Activated T-helper 9 cell treated with anti-CD3 and anti-CD28 coated beads, Interleukin-2, amount 50 U/mL, for 16 hours (primary cell): Measurements from ENCODE around the gene PCSK5.

Experiments
- DNase-seq: peaks from one replicate; pipeline ENCODE4 v3.0.0-alpha.2; 2020; ENCODE audit warnings: low read depth

The PCSK5 gene

GRCh38 chr9:76138360-76138759, 247.9 kb downstream of the PCSK5 start:
- no peak for DNase-seq

- DNase-seq = no peak
Measured at GRCh38 chr9:76143834-76144233, 253.4 kb downstream of the PCSK5 start.

DNA sequence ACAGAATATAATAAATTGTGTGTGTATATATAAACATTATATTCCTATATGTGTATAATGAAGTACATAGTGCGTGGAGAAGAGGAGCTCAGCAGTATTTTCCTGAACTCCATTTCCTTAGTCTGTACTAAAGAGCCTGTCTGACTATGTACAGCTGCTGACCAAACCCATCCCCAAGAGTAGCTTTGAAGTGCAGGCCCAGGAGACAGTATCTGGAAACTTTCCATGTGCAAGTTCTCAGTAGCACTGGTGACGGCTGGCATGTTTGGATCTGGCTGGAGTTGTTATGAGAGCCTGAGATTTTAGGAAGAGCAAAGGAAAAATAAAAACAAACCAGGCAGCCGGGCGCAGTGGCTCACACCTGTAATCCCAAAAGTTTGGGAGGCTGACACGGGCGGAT, 259.5 kb downstream of the PCSK5 start:
- DNase-seq = no peak

GRCh38 chr9:76151267-76151666, 260.8 kb downstream of the PCSK5 start:
- DNase-seq = no peak

DNA sequence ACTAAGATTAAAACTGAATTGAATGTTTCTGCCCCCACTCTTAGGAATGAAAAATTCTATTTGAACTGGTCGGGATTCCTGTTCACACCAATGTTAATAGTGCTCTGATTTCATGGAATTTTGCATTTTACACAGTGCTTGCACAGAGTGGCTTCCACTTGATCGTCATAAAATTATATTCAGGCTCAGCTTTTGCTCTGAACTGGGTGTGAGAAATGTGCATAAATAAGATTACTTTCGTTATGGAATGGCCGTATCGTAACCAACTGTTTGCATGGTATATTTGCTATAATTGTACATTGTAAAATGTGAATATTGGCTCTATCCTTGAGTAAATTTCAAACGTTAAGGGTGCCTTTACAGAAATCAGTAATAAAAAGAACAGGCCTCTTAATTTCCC, 262.9 kb downstream of the PCSK5 start:
- DNase-seq = no peak

GRCh38 chr9:76153902-76154629, 263.6 kb downstream of the PCSK5 start:
- DNase-seq = no peak

- no peak for DNase-seq
Measured at GRCh38 chr9:76155361-76155760, 264.9 kb downstream of the PCSK5 start.

DNA sequence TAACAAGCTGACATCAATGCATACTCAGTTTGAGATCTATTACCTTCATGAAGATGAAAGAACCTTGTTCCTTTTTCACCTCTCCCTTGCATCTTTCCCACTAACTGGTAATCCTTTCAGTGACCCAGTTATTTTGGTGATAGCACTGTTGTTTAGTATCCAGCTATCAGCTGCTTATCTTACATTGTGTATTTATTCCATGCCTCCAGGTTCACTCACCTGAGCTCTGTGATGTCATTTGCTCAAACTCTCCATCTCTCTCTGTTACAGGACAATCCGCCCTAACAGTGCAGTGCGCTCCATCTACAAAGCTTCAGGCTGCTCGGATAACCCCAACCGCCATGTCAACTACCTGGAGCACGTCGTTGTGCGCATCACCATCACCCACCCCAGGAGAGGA, 268.2 kb downstream of the PCSK5 start:
- DNase-seq = no peak

- no peak for DNase-seq
Measured at GRCh38 chr9:76159293-76159926, 268.9 kb downstream of the PCSK5 start.

GRCh38 chr9:76161106-76161505, 270.6 kb downstream of the PCSK5 start:
- no peak for DNase-seq

DNA sequence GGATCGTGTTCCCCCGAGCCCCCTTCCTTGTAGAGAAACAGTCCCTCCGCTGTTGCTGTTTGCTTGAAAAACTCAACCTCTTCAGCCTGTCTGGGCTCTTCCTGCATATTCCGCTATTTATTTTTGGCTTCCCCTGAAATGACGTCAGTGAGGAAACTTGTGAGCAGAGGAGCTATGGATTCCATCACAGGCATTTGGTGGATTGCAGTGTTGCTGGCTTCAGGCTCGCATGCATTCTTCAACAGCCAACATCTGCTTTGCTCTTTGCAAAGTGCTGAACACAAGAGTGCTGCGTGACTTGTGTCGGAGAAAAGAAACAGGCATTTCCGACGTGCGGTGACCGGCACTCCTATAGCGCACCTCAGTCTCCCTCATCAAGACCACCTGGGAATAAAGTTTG, 271.1 kb downstream of the PCSK5 start:
- DNase-seq = no peak

DNA sequence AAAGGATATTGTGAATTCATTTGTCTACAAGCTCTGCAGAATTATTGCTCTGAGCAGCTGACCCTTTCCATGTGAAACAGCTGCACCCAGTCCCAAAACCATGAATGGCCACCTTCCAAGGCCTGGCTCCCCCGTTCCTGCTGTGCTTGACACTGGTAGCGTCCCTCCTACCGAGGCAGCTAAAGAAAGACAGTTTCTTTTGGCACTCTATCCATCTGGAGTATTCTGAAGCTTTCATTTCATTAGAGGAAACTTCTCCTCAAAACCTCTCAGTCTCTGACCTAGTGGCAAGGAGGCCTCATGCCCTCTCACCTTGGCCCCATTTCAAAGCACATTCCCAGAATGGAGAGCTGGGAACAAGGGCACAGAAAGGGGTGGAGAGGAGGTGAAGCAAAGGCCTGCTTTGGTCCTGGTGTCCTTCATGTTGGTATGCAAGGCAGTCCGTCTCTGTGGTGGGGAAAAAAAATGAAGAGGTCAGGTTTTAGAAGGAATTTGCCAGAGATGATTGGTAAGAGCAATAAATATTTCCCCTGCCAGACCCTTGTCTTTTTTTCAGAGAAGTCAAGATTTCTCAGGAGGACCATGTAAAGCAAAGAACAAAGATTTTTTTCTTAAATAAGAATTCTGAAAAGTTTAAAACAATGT, 271.7 kb downstream of the PCSK5 start:
- DNase-seq = no peak

DNA sequence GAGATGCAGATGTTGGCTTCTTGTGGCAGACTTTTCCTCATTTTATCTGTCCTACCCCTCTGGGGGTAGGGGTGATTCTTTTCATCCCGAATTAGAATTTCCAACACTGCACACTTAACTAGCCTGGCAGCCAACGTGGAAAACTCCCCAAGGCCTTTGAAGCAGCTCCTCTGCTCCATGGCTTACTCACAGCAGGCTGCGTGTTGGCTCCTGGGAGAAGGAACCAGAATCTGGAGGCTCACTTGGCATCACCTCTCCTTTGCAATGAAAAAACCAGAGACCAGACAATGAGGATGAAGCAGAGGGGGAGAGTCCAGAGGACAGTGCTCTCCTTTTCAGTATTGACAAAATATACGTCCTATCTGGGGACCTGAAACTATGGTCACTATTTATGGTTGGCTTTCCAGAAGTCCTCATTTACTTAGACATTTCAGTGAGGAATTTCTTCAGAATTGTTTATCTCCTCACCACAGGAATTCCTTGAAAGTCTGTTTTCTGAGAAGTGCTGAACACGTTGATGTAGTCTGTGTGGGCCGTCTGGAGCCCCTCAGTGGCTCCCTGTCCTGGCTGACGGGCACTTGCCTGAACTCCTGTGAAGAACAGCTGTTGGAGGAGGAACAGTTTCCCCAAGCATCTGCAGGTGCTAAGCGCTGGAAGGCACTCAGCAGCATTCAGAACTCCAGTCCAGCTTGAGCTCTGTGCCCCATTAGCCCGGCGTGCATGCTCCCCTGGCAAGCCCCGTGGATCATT, 272.5 kb downstream of the PCSK5 start:
- no peak for DNase-seq

DNA sequence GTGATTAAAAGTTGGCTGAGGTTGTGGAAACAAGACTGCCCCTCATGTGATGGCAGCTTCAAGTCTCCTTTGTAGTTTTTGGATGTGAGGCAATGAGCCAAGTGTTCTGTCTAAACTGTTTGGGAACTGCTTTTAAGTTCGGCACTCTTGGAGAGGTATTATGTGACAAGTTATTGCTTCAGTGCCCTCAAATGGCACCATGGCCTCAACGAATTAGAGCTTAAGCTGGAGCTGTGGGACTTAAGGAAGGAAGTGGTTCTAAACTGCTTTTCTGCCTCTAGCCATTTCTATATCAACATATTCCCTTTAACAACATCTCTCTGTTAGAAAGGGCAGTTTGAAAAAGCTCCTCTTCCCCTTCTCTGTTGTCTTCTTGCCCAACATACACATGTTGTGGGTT, 276.1 kb downstream of the PCSK5 start:
- no peak for DNase-seq

DNA sequence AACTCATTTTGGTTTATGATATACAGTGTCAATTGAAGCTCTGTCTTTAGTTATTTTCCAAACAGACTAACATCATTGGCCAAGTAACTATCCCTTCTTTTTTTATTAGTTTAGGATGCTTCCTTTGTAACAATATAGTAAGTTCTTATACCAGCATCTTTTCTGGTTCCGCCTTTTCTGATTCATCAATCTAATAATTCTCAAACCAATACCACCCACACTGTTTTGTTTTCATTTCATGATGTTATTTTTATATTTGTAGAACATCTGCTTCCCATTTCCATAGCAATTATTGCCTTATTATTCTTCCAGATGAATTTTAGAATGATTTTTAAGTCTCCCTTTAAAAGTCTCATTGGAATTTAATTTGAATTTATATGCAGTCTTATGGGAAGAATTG, 285.7 kb downstream of the PCSK5 start:
- DNase-seq = no peak

DNA sequence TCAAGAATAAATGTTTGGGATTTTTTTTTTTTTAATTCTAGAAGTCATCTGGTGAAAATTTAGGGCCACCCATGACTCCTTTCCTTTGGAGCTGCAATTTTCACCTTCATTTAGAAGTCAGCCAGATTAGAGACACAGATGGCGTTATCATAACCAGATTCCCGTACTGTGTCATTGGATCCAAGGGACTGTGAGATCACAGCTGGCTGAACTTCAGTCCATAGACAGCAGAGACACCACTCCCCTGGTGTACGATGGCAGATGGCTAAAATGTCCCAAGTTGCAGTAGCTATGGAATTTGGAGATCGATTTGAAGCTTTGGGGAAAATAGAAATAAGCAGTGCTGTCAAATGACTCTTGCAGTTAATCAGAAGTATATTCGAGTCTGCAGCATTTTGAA, 287.5 kb downstream of the PCSK5 start:
- DNase-seq = no peak

- no peak for DNase-seq
Measured at GRCh38 chr9:76180541-76180940, 290.1 kb downstream of the PCSK5 start.

DNA sequence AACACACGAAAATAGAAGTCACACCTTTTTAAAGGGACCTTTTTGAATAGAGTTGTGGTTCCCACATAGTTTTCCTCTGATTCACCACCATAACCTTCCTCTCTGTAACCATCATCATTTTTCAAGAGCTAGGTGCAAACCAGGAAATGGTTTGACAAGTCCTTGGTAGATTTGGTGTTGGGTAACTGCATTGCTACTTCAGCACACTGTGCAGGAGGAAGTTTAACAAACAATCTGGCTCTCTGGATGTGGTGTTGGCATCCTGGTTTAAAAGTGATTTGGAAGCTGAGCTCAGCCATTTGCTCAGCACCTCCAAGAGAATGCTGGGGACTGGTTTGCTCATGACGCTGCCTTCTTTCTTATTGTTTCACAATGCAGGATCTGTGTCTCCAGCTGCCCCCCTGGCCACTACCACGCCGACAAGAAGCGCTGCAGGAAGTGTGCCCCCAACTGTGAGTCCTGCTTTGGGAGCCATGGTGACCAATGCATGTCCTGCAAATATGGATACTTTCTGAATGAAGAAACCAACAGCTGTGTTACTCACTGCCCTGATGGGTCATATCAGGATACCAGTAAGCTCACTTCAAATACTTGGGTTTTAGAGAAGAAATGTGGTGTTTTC, 290.7 kb downstream of the PCSK5 start:
- no peak for DNase-seq

GRCh38 chr9:76181781-76182180, 291.3 kb downstream of the PCSK5 start:
- no peak for DNase-seq

GRCh38 chr9:76185432-76185831, 295.0 kb downstream of the PCSK5 start:
- no peak for DNase-seq

- no peak for DNase-seq
Measured at GRCh38 chr9:76188286-76188685, 297.8 kb downstream of the PCSK5 start.

DNA sequence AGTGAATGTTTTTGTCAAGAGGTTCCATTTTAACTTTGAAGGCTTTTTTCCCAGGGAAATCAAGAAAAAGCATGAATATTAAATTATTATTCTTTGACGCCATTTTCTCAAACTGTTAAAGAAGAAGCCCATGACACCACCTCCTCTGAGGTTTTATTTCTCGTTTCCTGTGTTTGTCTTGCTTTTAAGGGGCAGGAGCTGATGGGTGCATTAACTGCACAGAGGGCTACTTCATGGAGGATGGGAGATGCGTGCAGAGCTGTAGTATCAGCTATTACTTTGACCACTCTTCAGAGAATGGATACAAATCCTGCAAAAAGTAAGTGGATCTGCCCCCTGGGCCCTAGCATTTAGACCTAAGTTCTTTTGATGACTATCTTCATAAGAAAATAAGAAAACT, 298.4 kb downstream of the PCSK5 start:
- DNase-seq = no peak
